H9 (cell line): Measurements from ENCODE around the gene PRMT5. TPM values are rescaled to one million over a fixed set of nuclear protein-coding genes. Genes with fewer than 3 reads are reported as not detected.
A peak's percentile ranks its signal among the peaks of the same experiment; 100 is the strongest.

ENCODE experiments used
- DNase-seq: peaks from one replicate; pipeline ENCODE4 v3.0.0-alpha.2; 2017
- H2AFZ ChIP-seq: one replicate; pipeline ENCODE4 v1.6.1; 2013; ENCODE audit warnings: mild to moderate bottlenecking, low read length, control low read depth, moderate library complexity
- H2AK5ac ChIP-seq: 2 replicates; pipeline ENCODE4 v1.6.1; 2013; ENCODE audit warnings: low read length, control low read depth, mixed read lengths; ENCODE audit not compliant: insufficient read length
- H2BK120ac ChIP-seq: one replicate; pipeline ENCODE4 v1.6.1; 2013; ENCODE audit warnings: low read depth, mild to moderate bottlenecking, low read length, control low read depth, inconsistent platforms; ENCODE audit not compliant: poor library complexity, severe bottlenecking
- H2BK12ac ChIP-seq: 2 replicates; pipeline ENCODE4 v1.6.1; 2013; ENCODE audit warnings: low read length, control low read depth, mixed read lengths, low read depth; ENCODE audit not compliant: insufficient read length
- H2BK15ac ChIP-seq: 2 replicates; pipeline ENCODE4 v1.6.1; 2013; ENCODE audit warnings: low read depth, low read length, control low read depth
- H2BK20ac ChIP-seq: one replicate; pipeline ENCODE4 v1.6.1; 2013; ENCODE audit warnings: low read depth, mild to moderate bottlenecking, low read length, control low read depth, inconsistent platforms; ENCODE audit not compliant: poor library complexity, severe bottlenecking
- H2BK5ac ChIP-seq: 2 replicates; pipeline ENCODE4 v1.6.1; 2013; ENCODE audit warnings: low read length, control low read depth, mixed read lengths; ENCODE audit not compliant: insufficient read length
- H3K14ac ChIP-seq: 2 replicates; pipeline ENCODE4 v1.6.1; 2013; ENCODE audit warnings: low read length, control low read depth; ENCODE audit not compliant: insufficient read depth
- H3K18ac ChIP-seq: 2 replicates; pipeline ENCODE4 v1.6.1; 2013; ENCODE audit warnings: low read depth, mild to moderate bottlenecking, mixed read lengths, low read length, control low read depth; ENCODE audit not compliant: insufficient read length
- H3K23ac ChIP-seq: 2 replicates; pipeline ENCODE4 v1.6.1; 2013; ENCODE audit warnings: low read length, control low read depth, mixed read lengths, low read depth; ENCODE audit not compliant: insufficient read length
- H3K23me2 ChIP-seq: 2 replicates; pipeline ENCODE4 v1.6.1; 2013; ENCODE audit warnings: low read depth, mild to moderate bottlenecking, mixed read lengths, low read length, control low read depth; ENCODE audit not compliant: insufficient read length, poor library complexity, severe bottlenecking
- H3K27ac ChIP-seq: 2 replicates; pipeline ENCODE4 v1.5.1; 2013; ENCODE audit warnings: low read length, control low read depth, mixed read lengths, low read depth; ENCODE audit not compliant: insufficient read length
- H3K27me3 ChIP-seq: 2 replicates; pipeline ENCODE4 v1.6.1; 2013; ENCODE audit warnings: low read length, control low read depth, inconsistent platforms; ENCODE audit not compliant: insufficient read depth
- H3K4ac ChIP-seq: 2 replicates; pipeline ENCODE4 v1.6.1; 2013; ENCODE audit warnings: low read depth, mild to moderate bottlenecking, control low read depth, inconsistent platforms, low read length, moderate library complexity
- H3K4me1 ChIP-seq: 2 replicates; pipeline ENCODE4 v1.6.1; 2013; ENCODE audit warnings: low read length, control low read depth, inconsistent platforms; ENCODE audit not compliant: insufficient read depth
- H3K4me2 ChIP-seq: 2 replicates; pipeline ENCODE4 v1.6.1; 2013; ENCODE audit warnings: low read length, control low read depth, mixed read lengths; ENCODE audit not compliant: insufficient read length, insufficient read depth
- H3K56ac ChIP-seq: 2 replicates; pipeline ENCODE4 v1.6.1; 2013; ENCODE audit warnings: low read depth, mild to moderate bottlenecking, mixed read lengths, low read length, control low read depth; ENCODE audit not compliant: insufficient read length
- H3K79me1 ChIP-seq: 2 replicates; pipeline ENCODE4 v1.6.1; 2013; ENCODE audit warnings: low read depth, mild to moderate bottlenecking, moderate library complexity, low read length, control low read depth, inconsistent platforms; ENCODE audit not compliant: insufficient read depth, poor library complexity, severe bottlenecking
- H3K79me2 ChIP-seq: 2 replicates; pipeline ENCODE4 v1.6.1; 2013; ENCODE audit warnings: low read length, control low read depth, inconsistent platforms; ENCODE audit not compliant: insufficient read depth
- H3K9ac ChIP-seq: 2 replicates; pipeline ENCODE4 v1.6.1; 2013; ENCODE audit warnings: low read length, control low read depth, mixed read lengths; ENCODE audit not compliant: insufficient read length; ENCODE audit errors: extremely low read depth
- H3K9me3 ChIP-seq: one replicate; pipeline ENCODE4 v1.6.1; 2013; ENCODE audit warnings: low read depth, low read length, inconsistent platforms; ENCODE audit not compliant: control insufficient read depth
- H3T11ph ChIP-seq: one replicate; pipeline ENCODE4 v1.6.1; 2013; ENCODE audit warnings: mild to moderate bottlenecking, low read length, control low read depth, inconsistent platforms
- H4K20me1 ChIP-seq: one replicate; pipeline ENCODE4 v1.6.1; 2013; ENCODE audit not compliant: control insufficient read depth, insufficient read length, insufficient read depth
- H4K5ac ChIP-seq: 2 replicates; pipeline ENCODE4 v1.6.1; 2013; ENCODE audit warnings: low read depth, mild to moderate bottlenecking, mixed read lengths, low read length, control low read depth; ENCODE audit not compliant: insufficient read length
- H4K8ac ChIP-seq: replicated peaks from 2 replicates; pipeline ENCODE4 v1.6.1; 2013; ENCODE audit warnings: low read length, control low read depth, mixed read lengths, low read depth; ENCODE audit not compliant: insufficient read length
- H4K91ac ChIP-seq: 2 replicates; pipeline ENCODE4 v1.6.1; 2013; ENCODE audit warnings: low read depth, mild to moderate bottlenecking, moderate library complexity, mixed read lengths, low read length, control low read depth; ENCODE audit not compliant: insufficient read length
- H3K27ac Mint-ChIP-seq, 3 experiments: 2 replicates in 2 of 3; 3 replicates in 1 of 3; pipeline ENCODE4 v1.8.0; 2020 to 2021; ENCODE audit warnings: mixed read lengths in 3 of 3, mild to moderate bottlenecking in 1 of 3, moderate library complexity in 1 of 3
- H3K27me3 Mint-ChIP-seq: 2 replicates; pipeline ENCODE4 v1.8.0; 2021; ENCODE audit warnings: low read depth, mild to moderate bottlenecking, moderate library complexity, mixed read lengths
- H3K36me3 Mint-ChIP-seq, 3 experiments: 2 replicates in 2 of 3; 3 replicates in 1 of 3; pipeline ENCODE4 v1.8.0; 2020 to 2021; ENCODE audit warnings: low read depth in 3 of 3, mixed read lengths in 3 of 3; ENCODE audit not compliant: insufficient read depth in 1 of 3
- H3K4me1 Mint-ChIP-seq, 2 experiments: 2 replicates each; pipeline ENCODE4 v1.8.0; 2020; ENCODE audit warnings: mixed read lengths in 2 of 2
- H3K4me3 Mint-ChIP-seq, 2 experiments: 2 replicates in 1 of 2; 3 replicates in 1 of 2; pipeline ENCODE4 v1.8.0; 2020 to 2021; ENCODE audit warnings: mild to moderate bottlenecking in 2 of 2, mixed read lengths in 2 of 2, moderate library complexity in 1 of 2
- H3K9me3 Mint-ChIP-seq, 2 experiments: 2 replicates in 1 of 2; 3 replicates in 1 of 2; pipeline ENCODE4 v1.8.0; 2020; ENCODE audit warnings: mild to moderate bottlenecking in 2 of 2, mixed read lengths in 2 of 2, moderate library complexity in 1 of 2
- CTCF ChIP-seq: fragments of 200-600 bp; sonication (generic); conservative IDR thresholded peaks from 3 replicates; pipeline ENCODE4 v1.8.0; 2021; ENCODE audit warnings: antibody characterized with exemption, mild to moderate bottlenecking
- WGBS: extraction: QIAGEN DNeasy Blood & Tissue Kit; methylation state at CpG from one replicate; pipeline ENCODE4 v1.1.7; 2013; ENCODE audit warnings: missing lambda C conversion rate, low lambda C conversion rate, mixed read lengths; ENCODE audit not compliant: insufficient read length; ENCODE audit errors: extremely low coverage; 5-methylcytosine and 5-hydroxymethylcytosine counted together
- total RNA-seq: library from RNA; stranded (reverse); gene quantifications from 2 replicates; pipeline ENCODE4 v1.2.1, GENCODE V29; 2021

PRMT5 gene
- total RNA-seq, 1 experiment from 2014 or later: 141 TPM

GRCh38 chr14:22977684-22978486, 48.7 kb upstream of the PRMT5 start:
- peaks cover 15% of the 10 kb centered on the region for H3K23me2 ChIP-seq
- peak overlapping the region; percentile 76 for H3K14ac ChIP-seq
- peak overlapping the region; percentile 10 for H3K4ac ChIP-seq
- no peak overlapping the region for H2AFZ ChIP-seq
- H2BK20ac ChIP-seq: no peak overlapping the region
- WGBS: no CpG with 5 or more reads among the region's 8 CpGs
- H2AK5ac ChIP-seq: no peak overlapping the region
- peak overlapping the region; percentile 56 for H4K91ac ChIP-seq
- H3T11ph ChIP-seq: peak overlapping the region; percentile 13
- H3K27me3 ChIP-seq: no peaks in the 10 kb centered on the region
- H2BK120ac ChIP-seq: no peak overlapping the region
- peak overlapping the region; percentile 21 for H3K9ac ChIP-seq
- 0 out of 2 replicates have a peak, but pooled peaks cover 2% of the 10 kb centered on the region for H3K79me2 ChIP-seq
- no peak overlapping the region for H4K8ac ChIP-seq
- Mint-ChIP-seq H3K9me3 (no peaks in the 10 kb centered on the region), H3K27me3 (no peaks in the 10 kb centered on the region; the same call in none of the 2 replicates), H3K27ac (peak overlapping the region; percentile 96 to 100 (median 98)), H3K4me3 (peak overlapping the region; percentile 51 to 70), H3K4me1 (peaks cover 45 to 55% of the 10 kb centered on the region in 2 experiments), H3K36me3 (peaks cover 23 to 67% (median 65%) of the 10 kb centered on the region in 3 experiments; a peak in 6 of 7 replicates)
- no peaks in the 10 kb centered on the region for H3K9me3 ChIP-seq
- no peak overlapping the region for H3K56ac ChIP-seq
- H3K4me2 ChIP-seq: peak overlapping the region; percentile 28
- peak overlapping the region; percentile 12 for H2BK12ac ChIP-seq
- peak overlapping the region; percentile 45 for H3K18ac ChIP-seq
- no peak for TF ChIP-seq CTCF
- H2BK15ac ChIP-seq: no peak overlapping the region
- H3K27ac ChIP-seq: peak overlapping the region; percentile 77
- DNase-seq: peak; percentile 92
- peak overlapping the region; percentile 60 for H2BK5ac ChIP-seq
- no peak overlapping the region for H4K5ac ChIP-seq
- H3K79me1 ChIP-seq: no peaks in the 10 kb centered on the region
- H3K4me1 ChIP-seq: peaks cover 20% of the 10 kb centered on the region
- H4K20me1 ChIP-seq: peaks cover 3% of the 10 kb centered on the region
- no peak overlapping the region for H3K23ac ChIP-seq
